A549 (cell line): ENCODE data around the gene EIF4G3. TPM values are rescaled to one million over a fixed set of nuclear protein-coding genes. Genes with fewer than 3 reads are reported as not detected.
A peak's percentile ranks its signal among the peaks of the same experiment; 100 is the strongest.

Experiments
- ATAC-seq, 2 experiments: fragments of 200-7000 bp in 1 of 2; fragments of >200 bp in 1 of 2; cut with Nextera tagmentation in 1 of 2; cut with Tn5 transposase in 1 of 2; 3 replicates each; pipeline versions ENCODE4 v1.8.0 to v1.9.1; 2018 to 2020; ENCODE audit warnings: mild to moderate bottlenecking in 1 of 2, moderate library complexity in 1 of 2
- CTCF ChIA-PET: fragments of 300-600 bp; sonication (Branson Sonifier 250); formaldehyde crosslinking; extraction: SDS; loops from one replicate; lab custom pipeline; 2021; ENCODE audit warnings: antibody characterized with exemption, inconsistent platforms; lab: Yijun Ruan, JAX
- POLR2A ChIA-PET: fragments of 350-600 bp; formaldehyde crosslinking; extraction: SDS; loops from one replicate; lab custom pipeline; 2021; ENCODE audit warnings: antibody characterized with exemption, inconsistent platforms; lab: Yijun Ruan, JAX
- DNase-seq, 2 experiments: peaks; one replicate each; pipeline versions ENCODE4 v3.0.0 to v3.0.0-alpha.2; 2011 to 2016; ENCODE audit warnings: low read depth in 1 of 2, low spot score in 1 of 2
- FAIRE-seq: peaks from 2 replicates; lab custom pipeline; 2011; peaks lifted over from hg19 to GRCh38; lab: Jason Lieb, UNC
- H3K27ac ChIP-seq, 2 experiments: fragments of >200 bp; sonication (Bioruptor Twin); formaldehyde crosslinking; 3 replicates each; pipeline ENCODE4 v1.5.1; 2016 to 2017
- H3K4me1 ChIP-seq: fragments of >200 bp; sonication (Bioruptor Twin); formaldehyde crosslinking; 3 replicates; pipeline ENCODE4 v1.6.1; 2016
- H3K4me2 ChIP-seq: fragments of >200 bp; sonication (Bioruptor Twin); formaldehyde crosslinking; 3 replicates; pipeline ENCODE4 v1.6.1; 2016
- H3K4me3 ChIP-seq: fragments of >200 bp; sonication (Bioruptor Twin); formaldehyde crosslinking; 3 replicates; pipeline ENCODE4 v1.5.1; 2016
- H3K9me3 ChIP-seq: fragments of >200 bp; sonication (Bioruptor Twin); formaldehyde crosslinking; 3 replicates; pipeline ENCODE4 v1.6.1; 2016
- BCL3 ChIP-seq: fragments of >200 bp; sonication (Bioruptor Twin); formaldehyde crosslinking; IDR thresholded peaks from 3 replicates; pipeline ENCODE4 v1.6.1; 2016
- BHLHE40 ChIP-seq: IDR thresholded peaks from 2 replicates; pipeline ENCODE4 v1.6.1; 2012; ENCODE audit warnings: low read depth, low read length, inconsistent platforms
- CBX2 ChIP-seq: fragments of 200-600 bp; sonication (generic); IDR thresholded peaks from 2 replicates; pipeline ENCODE4 v1.6.1; 2016; ENCODE audit warnings: low read depth, mild to moderate bottlenecking, borderline replicate concordance
- CBX8 ChIP-seq: fragments of 200-600 bp; sonication (generic); IDR thresholded peaks from 2 replicates; pipeline ENCODE4 v1.6.1; 2016
- CHD4 ChIP-seq: fragments of 200-600 bp; sonication (generic); IDR thresholded peaks from 2 replicates; pipeline ENCODE4 v1.6.1; 2016; ENCODE audit warnings: antibody characterized with exemption, mild to moderate bottlenecking, borderline replicate concordance
- E2F6 ChIP-seq: IDR thresholded peaks from 2 replicates; pipeline ENCODE4 v1.6.1; 2012; ENCODE audit warnings: low read depth, borderline replicate concordance
- EHF ChIP-seq: fragments of 250-450 bp; sonication (Bioruptor Pico); IDR thresholded peaks from 2 replicates; pipeline ENCODE4 v1.5.0; 2020; ENCODE audit warnings: mild to moderate bottlenecking
- EHMT2 ChIP-seq: fragments of 200-600 bp; sonication (generic); IDR thresholded peaks from 2 replicates; pipeline ENCODE4 v1.6.1; 2016; ENCODE audit warnings: antibody characterized with exemption, low read depth, mild to moderate bottlenecking, moderate library complexity
- ESRRA ChIP-seq: fragments of 150-350 bp; IDR thresholded peaks from 2 replicates; pipeline ENCODE4 v1.6.1; 2014; ENCODE audit warnings: mild to moderate bottlenecking, low read length, borderline replicate concordance
- FOSL2 ChIP-seq, 2 experiments: fragments of 450-650 bp in 1 of 2; fragments of >200 bp in 1 of 2; sonication (Bioruptor Twin) in 1 of 2; formaldehyde crosslinking; IDR thresholded peaks; 2 replicates each; pipeline versions ENCODE4 v1.5.0 to v1.6.1; 2016 to 2020; ENCODE audit warnings: mild to moderate bottlenecking in 1 of 2, moderate library complexity in 1 of 2
- FOXS1 ChIP-seq: fragments of 250-450 bp; sonication (Bioruptor Pico); IDR thresholded peaks from 2 replicates; pipeline ENCODE4 v1.5.0; 2020; ENCODE audit warnings: mild to moderate bottlenecking, moderate library complexity
- GATA3 ChIP-seq: IDR thresholded peaks from 2 replicates; pipeline ENCODE4 v1.6.1; 2012; ENCODE audit warnings: borderline replicate concordance
- HEYL ChIP-seq: fragments of 250-450 bp; sonication (Bioruptor Pico); IDR thresholded peaks from 2 replicates; pipeline ENCODE4 v1.8.0; 2021; ENCODE audit warnings: mild to moderate bottlenecking, moderate library complexity
- HMGXB4 ChIP-seq: fragments of 250-450 bp; sonication (Bioruptor Pico); IDR thresholded peaks from 2 replicates; pipeline ENCODE4 v1.5.0; 2021; ENCODE audit warnings: mild to moderate bottlenecking, moderate library complexity, borderline replicate concordance
- HOXB13 ChIP-seq: fragments of 250-450 bp; sonication (Bioruptor Pico); IDR thresholded peaks from 2 replicates; pipeline ENCODE4 v1.5.0; 2020; ENCODE audit warnings: low read depth, mild to moderate bottlenecking, moderate library complexity
- KDM5A ChIP-seq: fragments of 200-600 bp; sonication (generic); IDR thresholded peaks from 2 replicates; pipeline ENCODE4 v1.6.1; 2016; ENCODE audit warnings: antibody characterized with exemption, mild to moderate bottlenecking
- MAZ ChIP-seq: fragments of 150-350 bp; IDR thresholded peaks from 2 replicates; pipeline ENCODE4 v1.6.1; 2014; ENCODE audit warnings: antibody characterized with exemption, low read depth, low read length, borderline replicate concordance
- MYC ChIP-seq: IDR thresholded peaks from 2 replicates; pipeline ENCODE4 v1.6.1; 2012; ENCODE audit warnings: mild to moderate bottlenecking, inconsistent platforms, low read length, improper control_type of control experiment, borderline replicate concordance
- NR3C1 ChIP-seq: fragments of >200 bp; sonication (Bioruptor Twin); formaldehyde crosslinking; IDR thresholded peaks from 3 replicates; pipeline ENCODE4 v1.6.1; 2017
- RARB ChIP-seq: fragments of 250-450 bp; sonication (Bioruptor Pico); IDR thresholded peaks from 2 replicates; pipeline ENCODE4 v1.8.0; 2021; ENCODE audit warnings: mild to moderate bottlenecking, moderate library complexity
- RCOR1 ChIP-seq: fragments of 150-350 bp; IDR thresholded peaks from 2 replicates; pipeline ENCODE4 v1.6.1; 2014; ENCODE audit warnings: antibody characterized with exemption, low read length, low read depth
- RFX5 ChIP-seq: fragments of 450-650 bp; IDR thresholded peaks from 2 replicates; pipeline ENCODE4 v1.7.1; 2014; ENCODE audit warnings: antibody characterized with exemption, mild to moderate bottlenecking, moderate library complexity
- RNF2 ChIP-seq: fragments of 200-600 bp; sonication (generic); IDR thresholded peaks from 2 replicates; pipeline ENCODE4 v1.6.1; 2016; ENCODE audit warnings: low read depth, mild to moderate bottlenecking, antibody characterized with exemption, moderate library complexity, borderline replicate concordance
- TFCP2L1 ChIP-seq: fragments of 250-450 bp; sonication (Bioruptor Pico); IDR thresholded peaks from 2 replicates; pipeline ENCODE4 v1.5.0; 2021; ENCODE audit warnings: mild to moderate bottlenecking
- WGBS: methylation state at CpG from one replicate; pipeline ENCODE4 v1.1.6; 2017; ENCODE audit errors: missing lambda C conversion rate; 5-methylcytosine and 5-hydroxymethylcytosine counted together
- polyA plus RNA-seq, 4 experiments: library from polyadenylated mRNA; depleted of rRNA in 3 of 4; stranded (reverse); fragments of >200 nt; fragmentation: RNase III in 1 of 4; extraction: RNeasy Plus Mini Kit Qiagen cat#74134 plus additional on column Dnase treatment in 1 of 4; gene quantifications; 2 replicates in 3 of 4; 3 replicates in 1 of 4; pipeline ENCODE4 v1.2.3, GENCODE V29; 2011 to 2017
- TF ChIP-seq, protein P1 (sequence below): fragments of >200 bp; sonication (Bioruptor Twin); formaldehyde crosslinking; IDR thresholded peaks from 2 replicates; pipeline ENCODE4 v1.6.1; 2016
- TF ChIP-seq, protein P2 (sequence below): fragments of 200-600 bp; sonication (generic); IDR thresholded peaks from 2 replicates; pipeline ENCODE4 v1.6.1; 2016; ENCODE audit warnings: antibody characterized with exemption, mild to moderate bottlenecking, moderate library complexity

The EIF4G3 gene
- polyA plus RNA-seq, 2 of the 4 experiments (the other 2 are of a cell fraction): 25.0 to 51.3 TPM

DNA sequence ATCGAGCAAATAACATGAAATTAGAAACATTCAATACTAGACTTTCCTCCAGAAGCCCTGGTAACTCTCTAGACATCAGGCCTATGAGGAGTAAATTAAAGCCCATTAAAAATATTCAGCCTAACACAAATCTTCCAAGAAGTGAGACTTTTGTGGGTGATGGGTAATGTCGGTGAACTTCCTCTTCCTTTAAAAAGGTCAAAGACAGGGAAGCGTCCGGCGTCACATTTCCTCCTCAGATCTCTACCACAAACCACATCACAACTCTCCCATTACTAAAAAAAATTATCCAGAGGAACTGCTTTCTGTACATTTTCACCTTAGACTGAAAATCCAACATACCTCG lies 1.4 kb downstream of the EIF4G3 start:
- ChIA-PET POLR2A (no interaction called here), CTCF (interaction anchor here (0.6 kb wide), 1 partner anchor 31 kb away, joined by 4 read pairs; no protein-coding TSS in a partner anchor)
- DNase-seq (no peak), ATAC-seq (no peak), FAIRE-seq (no peak)
- Histone ChIP-seq H3K9me3 (no peaks in the 10 kb centered on the region), H3K27ac (peak overlapping the region; percentile 93 to 99), H3K4me1 (peaks cover 23% of the 10 kb centered on the region), H3K4me3 (peak overlapping the region; percentile 94), H3K4me2 (peak overlapping the region; percentile 83)
- WGBS: 1% methylated on average over 6 of the region's 6 CpGs
- TF ChIP-seq, protein P1, sequence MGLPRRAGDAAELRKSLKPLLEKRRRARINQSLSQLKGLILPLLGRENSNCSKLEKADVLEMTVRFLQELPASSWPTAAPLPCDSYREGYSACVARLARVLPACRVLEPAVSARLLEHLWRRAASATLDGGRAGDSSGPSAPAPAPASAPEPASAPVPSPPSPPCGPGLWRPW: no peak
- TF ChIP-seq FOXS1 (CRISPR knock-in tag) (no peak), GATA3 (no peak), CBX2 (no peak), BHLHE40 (no peak), BCL3 (no peak), TFCP2L1 (no peak), EHF (CRISPR knock-in tag) (no peak), RCOR1 (no peak), CBX8 (no peak), E2F6 (no peak), NR3C1 (no peak), ESRRA (no peak), MAZ (no peak), CHD4 (no peak), RARB (CRISPR knock-in tag) (no peak)

DNA sequence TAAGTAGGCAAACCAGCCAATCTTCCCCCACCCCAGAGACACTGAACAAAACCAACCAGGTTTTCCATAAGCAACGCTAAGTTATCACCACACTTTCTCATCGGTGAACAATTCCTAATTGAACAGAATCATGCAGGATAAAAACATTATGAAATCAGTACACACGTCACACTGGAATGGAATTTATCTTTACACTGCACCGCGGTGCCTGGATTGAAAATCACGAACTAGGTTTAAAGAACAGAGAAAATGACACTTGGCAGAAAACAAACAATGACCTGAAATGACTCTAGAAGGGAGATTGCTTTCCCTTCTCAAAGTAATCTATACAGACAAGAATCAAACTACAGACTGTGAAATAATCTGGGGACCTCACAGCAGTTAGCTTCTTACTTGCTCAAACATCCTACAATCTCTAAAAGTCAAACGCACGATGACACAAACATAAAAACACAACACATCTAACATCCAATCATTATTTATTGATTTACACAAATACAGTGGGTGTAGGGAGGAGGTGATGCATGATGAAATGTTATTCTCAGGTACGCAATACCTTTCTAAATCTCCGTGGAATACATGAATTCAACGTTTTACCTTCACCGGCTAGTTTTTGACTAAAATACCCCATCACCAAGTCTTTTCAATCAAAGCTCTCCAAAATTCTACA lies 1.9 kb downstream of the EIF4G3 start:
- H3K4me1 ChIP-seq: peaks cover 23% of the 10 kb centered on the region
- POLR2A ChIA-PET: interaction anchor here (0.7 kb wide), 1 partner anchor 388 kb away, joined by 3 read pairs; no protein-coding TSS in a partner anchor
- H3K27ac ChIP-seq: peak overlapping the region; percentile 93 to 99
- peak overlapping the region; percentile 83 for H3K4me2 ChIP-seq
- DNase-seq: no peak
- H3K4me3 ChIP-seq: peak overlapping the region; percentile 94
- TF ChIP-seq HMGXB4: no peak
- TF ChIP-seq RNF2: no peak
- TF ChIP-seq CHD4: no peak
- no peak for TF ChIP-seq EHF (CRISPR knock-in tag)
- TF ChIP-seq E2F6: no peak
- TF ChIP-seq RARB (CRISPR knock-in tag): no peak
- TF ChIP-seq HOXB13: no peak
- TF ChIP-seq, protein P2, sequence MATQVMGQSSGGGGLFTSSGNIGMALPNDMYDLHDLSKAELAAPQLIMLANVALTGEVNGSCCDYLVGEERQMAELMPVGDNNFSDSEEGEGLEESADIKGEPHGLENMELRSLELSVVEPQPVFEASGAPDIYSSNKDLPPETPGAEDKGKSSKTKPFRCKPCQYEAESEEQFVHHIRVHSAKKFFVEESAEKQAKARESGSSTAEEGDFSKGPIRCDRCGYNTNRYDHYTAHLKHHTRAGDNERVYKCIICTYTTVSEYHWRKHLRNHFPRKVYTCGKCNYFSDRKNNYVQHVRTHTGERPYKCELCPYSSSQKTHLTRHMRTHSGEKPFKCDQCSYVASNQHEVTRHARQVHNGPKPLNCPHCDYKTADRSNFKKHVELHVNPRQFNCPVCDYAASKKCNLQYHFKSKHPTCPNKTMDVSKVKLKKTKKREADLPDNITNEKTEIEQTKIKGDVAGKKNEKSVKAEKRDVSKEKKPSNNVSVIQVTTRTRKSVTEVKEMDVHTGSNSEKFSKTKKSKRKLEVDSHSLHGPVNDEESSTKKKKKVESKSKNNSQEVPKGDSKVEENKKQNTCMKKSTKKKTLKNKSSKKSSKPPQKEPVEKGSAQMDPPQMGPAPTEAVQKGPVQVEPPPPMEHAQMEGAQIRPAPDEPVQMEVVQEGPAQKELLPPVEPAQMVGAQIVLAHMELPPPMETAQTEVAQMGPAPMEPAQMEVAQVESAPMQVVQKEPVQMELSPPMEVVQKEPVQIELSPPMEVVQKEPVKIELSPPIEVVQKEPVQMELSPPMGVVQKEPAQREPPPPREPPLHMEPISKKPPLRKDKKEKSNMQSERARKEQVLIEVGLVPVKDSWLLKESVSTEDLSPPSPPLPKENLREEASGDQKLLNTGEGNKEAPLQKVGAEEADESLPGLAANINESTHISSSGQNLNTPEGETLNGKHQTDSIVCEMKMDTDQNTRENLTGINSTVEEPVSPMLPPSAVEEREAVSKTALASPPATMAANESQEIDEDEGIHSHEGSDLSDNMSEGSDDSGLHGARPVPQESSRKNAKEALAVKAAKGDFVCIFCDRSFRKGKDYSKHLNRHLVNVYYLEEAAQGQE: no peak
- no peak for TF ChIP-seq FOSL2 (IDR thresholded peaks at IDR 0.05)
- no peak for TF ChIP-seq FOSL2 (CRISPR knock-in tag; IDR thresholded peaks at IDR 0.05)
- no peak for TF ChIP-seq MYC
- no peak for TF ChIP-seq EHMT2
- TF ChIP-seq HEYL (CRISPR knock-in tag): no peak
- no peak for TF ChIP-seq RFX5
- no peak for TF ChIP-seq FOXS1 (CRISPR knock-in tag)
- no peak for TF ChIP-seq KDM5A
- TF ChIP-seq, all 56 proteins: peak for 0
- no peak for FAIRE-seq
- no peaks in the 10 kb centered on the region for H3K9me3 ChIP-seq
- ATAC-seq: no peak
- CTCF ChIA-PET: interaction anchor here (0.8 to 1.4 kb wide), 2 partner anchors 21 to 478 kb away, joined by 3 read pairs; no protein-coding TSS in a partner anchor
- WGBS: 7% methylated on average over 12 of the region's 12 CpGs
